BLaER1 treated with 17β-estradiol and CSF1 and Interleukin-3, amounts not matched to agents 10 nM and 100 nM (cell line): ENCODE results near the gene PDE4C.
A peak's percentile ranks its signal among the peaks of the same experiment; 100 is the strongest.

Experiments used
- H3K27ac ChIP-seq, 11 experiments: shearing (Covaris generic); formaldehyde crosslinking; 2 replicates each; pipeline ENCODE4 v1.8.1; 2022
- H3K27me3 ChIP-seq, 11 experiments: shearing (Covaris generic); formaldehyde crosslinking; 2 replicates each; pipeline ENCODE4 v1.8.1; 2022
- H3K36me3 ChIP-seq, 11 experiments: shearing (Covaris generic); formaldehyde crosslinking; 2 replicates each; pipeline ENCODE4 v1.8.1; 2022
- H3K4me1 ChIP-seq, 10 experiments: shearing (Covaris generic); formaldehyde crosslinking; 2 replicates each; pipeline ENCODE4 v1.8.1; 2022
- H3K4me2 ChIP-seq, 11 experiments: shearing (Covaris generic); formaldehyde crosslinking; 2 replicates each; pipeline ENCODE4 v1.8.1; 2022
- H3K4me3 ChIP-seq, 10 experiments: shearing (Covaris generic); formaldehyde crosslinking; 2 replicates each; pipeline ENCODE4 v1.8.1; 2022
- H3K9ac ChIP-seq, 11 experiments: shearing (Covaris generic); formaldehyde crosslinking; 2 replicates each; pipeline ENCODE4 v1.8.1; 2022
- H3K9me3 ChIP-seq, 11 experiments: shearing (Covaris generic); formaldehyde crosslinking; replicated peaks in 1 of 11; 2 replicates each; pipeline ENCODE4 v1.8.1; 2022
- H4K20me1 ChIP-seq, 11 experiments: shearing (Covaris generic); formaldehyde crosslinking; 2 replicates each; pipeline ENCODE4 v1.8.1; 2022
- Cebpa-rat ChIP-seq, 11 experiments: shearing (Covaris generic); IDR thresholded peaks; 2 replicates each; pipeline ENCODE4 v1.8.1; 2022

Gene PDE4C

DNA sequence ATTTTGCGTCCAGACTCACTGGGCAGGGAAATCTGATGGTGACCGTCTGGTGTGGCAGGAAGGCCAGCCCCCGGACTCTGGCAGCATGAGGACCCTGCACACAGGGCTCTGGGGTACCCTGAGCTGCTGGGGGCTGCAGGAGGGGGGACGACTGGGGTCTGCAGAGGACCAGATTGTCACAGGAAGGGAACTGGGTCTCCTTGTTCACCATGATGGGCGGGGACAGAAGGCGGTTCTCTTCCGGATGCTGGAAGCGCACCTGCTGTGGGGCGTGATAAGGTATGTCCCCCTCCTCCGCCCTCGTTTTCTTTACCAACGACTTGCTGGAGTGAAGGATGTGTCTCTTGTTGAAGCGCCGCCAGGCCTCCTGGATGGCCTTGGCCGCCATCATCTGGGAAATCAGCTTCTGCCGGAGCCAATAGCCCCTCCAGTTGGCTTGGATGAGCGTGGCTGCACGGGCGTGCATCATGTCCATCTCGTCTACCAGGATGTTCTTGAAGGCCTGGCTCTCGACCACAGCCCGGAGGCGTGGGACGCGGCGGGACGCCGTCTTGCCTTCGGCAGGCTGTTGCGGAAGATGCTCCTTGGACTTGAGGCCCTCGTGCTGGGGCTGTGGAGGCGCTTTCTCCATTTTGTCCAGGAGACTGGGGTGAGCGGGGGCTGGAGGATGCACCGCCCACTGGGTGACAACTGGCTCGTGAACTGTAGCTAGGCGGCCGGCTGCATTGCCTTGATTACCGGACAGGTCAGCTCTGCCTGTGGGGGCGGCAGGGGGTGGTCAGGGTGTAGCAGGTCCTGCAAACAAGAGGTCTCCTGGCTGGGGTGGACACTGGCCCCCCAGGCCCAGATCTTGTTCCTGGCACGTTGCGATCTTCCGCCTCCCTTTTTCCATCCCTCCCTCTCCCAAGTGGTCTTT, 40.8 kb upstream of the PDE4C start:
- H3K27ac ChIP-seq: no peak overlapping the region
- H4K20me1 ChIP-seq: peaks cover under 1 to 47% (median 14%) of the 10 kb centered on the region in 11 experiments; a peak in 11 of 22 replicates
- H3K4me3 ChIP-seq: no peak overlapping the region
- peaks cover 10 to 40% (median 28%) of the 10 kb centered on the region in 10 experiments for H3K4me1 ChIP-seq
- H3K4me2 ChIP-seq: peak overlapping the region in 1 of 11 experiments; percentile 87; a peak in 1 of 22 replicates
- H3K9me3 ChIP-seq: no peaks in the 10 kb centered on the region
- H3K27me3 ChIP-seq: no peaks in the 10 kb centered on the region
- no peak overlapping the region for H3K9ac ChIP-seq
- H3K36me3 ChIP-seq: peaks cover 8 to 55% (median 25%) of the 10 kb centered on the region in 11 experiments; a peak in 21 of 22 replicates
- TF ChIP-seq Cebpa-rat (IDR thresholded peaks at IDR 0.05): no peak

DNA sequence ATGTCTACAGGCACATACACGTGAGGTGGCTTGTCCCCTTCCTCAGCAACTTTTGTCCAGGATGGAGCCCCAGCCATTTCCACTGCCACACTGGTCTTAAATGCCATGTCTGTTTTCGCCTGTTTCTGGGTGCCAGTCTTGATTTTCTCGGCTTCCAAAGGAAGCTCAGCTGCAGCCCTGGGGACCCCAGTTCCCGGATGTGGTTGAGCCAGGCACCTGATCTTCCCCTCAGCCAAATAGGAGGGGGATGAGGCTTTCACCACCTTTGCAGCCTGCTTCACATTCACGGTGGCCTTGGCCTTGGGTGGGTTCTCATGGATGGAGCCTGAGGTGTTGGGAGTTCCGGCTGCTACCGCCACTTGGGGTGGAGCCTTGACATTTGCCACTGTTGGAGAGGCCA, 39.3 kb upstream of the PDE4C start:
- H4K20me1 ChIP-seq: peaks cover 0 to 32% (median 2%) of the 10 kb centered on the region in 11 experiments; a peak in 6 of 22 replicates
- H3K4me1 ChIP-seq: peaks cover 12 to 44% (median 31%) of the 10 kb centered on the region in 10 experiments
- H3K27ac ChIP-seq: peak overlapping the region in 4 of 11 experiments; percentile 19 to 55 (median 50); a peak in 7 of 22 replicates
- peak overlapping the region in 10 of 11 experiments; percentile 51 to 91 (median 80); a peak in 20 of 22 replicates for H3K4me2 ChIP-seq
- no peaks in the 10 kb centered on the region for H3K9me3 ChIP-seq
- H3K36me3 ChIP-seq: peaks cover 8 to 55% (median 25%) of the 10 kb centered on the region in 11 experiments; a peak in 21 of 22 replicates
- peak overlapping the region in 1 of 10 experiments; percentile 16; a peak in 1 of 20 replicates for H3K4me3 ChIP-seq
- H3K27me3 ChIP-seq: no peaks in the 10 kb centered on the region
- peak overlapping the region in 6 of 11 experiments; percentile 27 to 58 (median 46); a peak in 8 of 22 replicates for H3K9ac ChIP-seq
- TF ChIP-seq Cebpa-rat (IDR thresholded peaks at IDR 0.05): no peak

DNA sequence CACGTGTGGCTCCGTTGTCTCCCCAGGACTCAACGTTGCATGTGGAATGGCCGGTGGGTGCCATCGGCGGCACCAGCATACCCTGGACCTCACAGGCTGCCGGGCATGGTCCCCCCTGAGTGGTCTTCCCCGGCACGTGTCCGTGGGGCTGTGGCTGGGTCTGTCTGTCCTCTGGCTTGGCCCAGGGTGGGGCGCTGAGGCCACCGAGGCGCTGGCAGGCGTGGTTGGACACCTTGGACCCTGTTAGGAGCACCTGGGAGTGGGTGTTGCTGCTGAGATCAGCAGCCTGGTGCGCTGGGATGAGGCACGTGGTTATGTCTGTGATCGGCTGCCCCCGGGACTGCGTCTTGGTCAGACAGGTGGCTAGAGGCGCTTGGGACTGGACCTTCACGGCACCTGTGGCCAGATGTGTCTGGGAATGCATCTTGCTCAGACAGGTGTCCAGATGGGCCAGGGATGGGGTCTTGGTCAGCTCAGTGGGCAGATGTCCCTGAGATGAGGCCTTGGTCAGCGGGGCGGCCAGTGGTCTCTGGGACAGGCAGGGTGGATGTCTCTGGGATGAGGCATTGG, 38.8 kb upstream of the PDE4C start:
- Histone ChIP-seq H4K20me1 (peaks cover 0 to 28% (median 0%) of the 10 kb centered on the region in 11 experiments; a peak in 4 of 22 replicates), H3K27me3 (no peaks in the 10 kb centered on the region), H3K9ac (peak overlapping the region in 6 of 11 experiments; percentile 27 to 58 (median 46); a peak in 8 of 22 replicates), H3K4me3 (peak overlapping the region in 1 of 10 experiments; percentile 16; a peak in 1 of 20 replicates), H3K27ac (peak overlapping the region in 4 of 11 experiments; percentile 19 to 55 (median 50); a peak in 7 of 22 replicates), H3K9me3 (no peaks in the 10 kb centered on the region), H3K36me3 (peaks cover 8 to 55% (median 25%) of the 10 kb centered on the region in 11 experiments; a peak in 21 of 22 replicates), H3K4me2 (peak overlapping the region in 9 of 11 experiments; percentile 59 to 91 (median 81); a peak in 18 of 22 replicates), H3K4me1 (peaks cover 18 to 49% (median 33%) of the 10 kb centered on the region in 10 experiments)
- TF ChIP-seq Cebpa-rat (IDR thresholded peaks at IDR 0.05): no peak

DNA sequence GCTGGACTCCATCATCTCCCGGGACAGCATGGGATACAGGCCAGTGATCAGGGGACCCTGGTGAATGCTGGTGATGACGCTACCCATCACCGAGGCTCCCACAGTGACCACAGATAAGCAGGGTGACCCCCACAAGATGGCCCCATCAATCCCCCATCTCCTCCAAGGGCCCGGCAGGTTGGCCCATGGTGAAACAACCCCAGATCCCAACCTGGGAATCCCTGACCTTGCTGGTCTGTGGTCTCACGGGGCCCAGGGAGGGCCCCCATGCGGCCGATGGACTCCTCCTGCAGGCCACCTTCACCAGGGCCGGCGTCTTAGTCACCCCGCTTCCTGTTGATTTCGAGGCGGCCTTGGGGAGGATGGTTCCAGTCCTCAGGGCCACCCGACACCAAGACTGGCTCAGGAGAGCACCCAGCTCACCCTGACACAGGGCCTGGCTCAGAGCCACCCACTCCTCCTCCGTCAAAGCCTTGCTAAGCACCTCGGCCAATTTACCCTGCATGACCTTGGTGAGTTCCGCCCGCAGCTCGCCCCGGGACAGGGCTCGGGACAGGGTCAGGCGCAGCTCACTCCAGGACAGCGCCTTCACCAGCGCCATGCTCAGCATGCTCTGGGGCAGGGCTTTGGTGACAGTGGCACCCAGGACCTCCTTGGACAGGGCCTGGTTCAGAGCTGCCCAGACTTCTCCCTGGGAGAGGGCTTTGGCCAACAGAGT, 38.1 kb upstream of the PDE4C start:
- H3K9me3 ChIP-seq: no peaks in the 10 kb centered on the region
- TF ChIP-seq Cebpa-rat (IDR thresholded peaks at IDR 0.05): no peak
- H3K27ac ChIP-seq: peak overlapping the region in 3 of 11 experiments; percentile 19 to 55 (median 52); a peak in 4 of 22 replicates
- H3K4me1 ChIP-seq: peaks cover 17 to 54% (median 36%) of the 10 kb centered on the region in 10 experiments
- no peaks in the 10 kb centered on the region for H3K27me3 ChIP-seq
- peaks cover 0 to 20% (median 0%) of the 10 kb centered on the region in 11 experiments; a peak in 4 of 22 replicates for H4K20me1 ChIP-seq
- H3K4me3 ChIP-seq: no peak overlapping the region
- peak overlapping the region in 1 of 11 experiments; percentile 58; a peak in 1 of 22 replicates for H3K9ac ChIP-seq
- peak overlapping the region in 6 of 11 experiments; percentile 12 to 91 (median 84); a peak in 9 of 22 replicates for H3K4me2 ChIP-seq
- peaks cover 8 to 55% (median 25%) of the 10 kb centered on the region in 11 experiments; a peak in 21 of 22 replicates for H3K36me3 ChIP-seq

DNA sequence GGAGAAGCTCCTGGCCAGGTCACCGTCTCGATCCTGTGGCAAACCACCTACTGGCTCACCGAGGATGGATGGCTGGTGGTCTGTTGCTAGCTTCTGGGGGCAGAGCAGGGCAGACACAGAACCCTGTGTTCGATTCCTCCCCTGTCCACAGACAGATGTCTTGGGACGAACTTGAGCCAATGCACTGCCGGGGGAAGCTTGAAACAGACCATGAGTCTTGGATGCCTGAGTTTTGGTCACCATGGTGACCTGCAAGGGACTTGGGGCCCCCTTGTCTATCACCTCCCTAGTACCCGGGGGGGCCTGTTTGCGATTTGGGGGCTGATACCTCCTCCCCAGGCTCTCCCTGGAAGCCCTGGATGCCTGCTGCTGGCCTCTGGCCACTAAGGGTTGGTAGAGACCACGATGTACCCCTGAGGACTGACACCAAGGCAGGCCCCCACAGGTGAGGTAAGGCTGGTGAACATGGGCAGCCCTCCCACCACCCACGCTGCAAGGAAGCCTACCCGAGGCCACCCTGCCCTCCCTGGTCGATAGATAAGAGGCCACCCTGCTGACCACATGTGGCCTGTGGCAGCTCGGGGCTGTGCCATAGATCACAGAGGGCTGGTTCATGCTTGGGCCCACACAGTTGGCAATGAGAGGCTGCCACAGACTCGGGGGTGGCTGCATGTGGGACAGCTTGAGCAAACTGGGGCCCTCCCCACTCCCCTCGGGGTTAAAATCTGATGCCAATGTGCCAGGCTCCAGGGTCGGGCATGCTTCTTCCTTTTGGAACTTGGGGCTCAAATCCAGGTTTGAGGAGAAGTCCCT, 37.3 kb upstream of the PDE4C start:
- no peaks in the 10 kb centered on the region for H3K27me3 ChIP-seq
- H3K27ac ChIP-seq: no peak overlapping the region; a peak in 2 of 22 replicates
- H3K9ac ChIP-seq: no peak overlapping the region

DNA sequence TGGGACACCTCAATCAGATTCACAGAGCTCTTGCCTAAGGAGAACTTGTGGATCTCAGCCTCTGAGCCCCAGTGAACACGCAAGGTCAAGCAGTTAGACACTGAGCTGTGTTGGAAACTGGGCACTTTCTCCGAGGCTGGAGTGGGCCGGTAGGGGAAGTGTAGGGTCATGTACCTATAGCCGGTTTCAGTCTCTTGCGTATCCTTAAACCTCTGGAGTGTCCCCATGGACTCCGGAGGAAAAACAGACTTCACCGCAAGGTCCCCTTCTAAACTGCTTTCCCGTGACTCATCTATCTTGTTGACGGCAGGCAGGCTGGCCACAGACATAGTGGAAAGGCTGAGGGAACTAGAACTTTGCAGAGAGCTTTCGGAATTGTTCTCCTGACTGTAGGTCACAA, 36.7 kb upstream of the PDE4C start:
- Histone ChIP-seq H3K4me1 (peaks cover 9 to 45% (median 31%) of the 10 kb centered on the region in 10 experiments), H3K4me3 (no peak overlapping the region), H3K27me3 (no peaks in the 10 kb centered on the region), H3K27ac (no peak overlapping the region), H3K4me2 (no peak overlapping the region), H3K36me3 (peaks cover 8 to 45% (median 24%) of the 10 kb centered on the region in 11 experiments; a peak in 21 of 22 replicates), H4K20me1 (peaks cover 0 to 12% (median 0%) of the 10 kb centered on the region in 11 experiments; a peak in 2 of 22 replicates), H3K9ac (no peak overlapping the region), H3K9me3 (no peaks in the 10 kb centered on the region)
- TF ChIP-seq Cebpa-rat (IDR thresholded peaks at IDR 0.05): no peak

More for the DNA sequence above, 37.3 kb upstream of the PDE4C start:
- Histone ChIP-seq H4K20me1 (peaks cover 0 to 13% (median 0%) of the 10 kb centered on the region in 11 experiments; a peak in 3 of 22 replicates), H3K4me3 (no peak overlapping the region), H3K36me3 (peaks cover 8 to 51% (median 25%) of the 10 kb centered on the region in 11 experiments; a peak in 21 of 22 replicates), H3K4me2 (no peak overlapping the region), H3K9me3 (no peaks in the 10 kb centered on the region), H3K4me1 (peaks cover 9 to 47% (median 32%) of the 10 kb centered on the region in 10 experiments)
- no peak for TF ChIP-seq Cebpa-rat (IDR thresholded peaks at IDR 0.05)

DNA sequence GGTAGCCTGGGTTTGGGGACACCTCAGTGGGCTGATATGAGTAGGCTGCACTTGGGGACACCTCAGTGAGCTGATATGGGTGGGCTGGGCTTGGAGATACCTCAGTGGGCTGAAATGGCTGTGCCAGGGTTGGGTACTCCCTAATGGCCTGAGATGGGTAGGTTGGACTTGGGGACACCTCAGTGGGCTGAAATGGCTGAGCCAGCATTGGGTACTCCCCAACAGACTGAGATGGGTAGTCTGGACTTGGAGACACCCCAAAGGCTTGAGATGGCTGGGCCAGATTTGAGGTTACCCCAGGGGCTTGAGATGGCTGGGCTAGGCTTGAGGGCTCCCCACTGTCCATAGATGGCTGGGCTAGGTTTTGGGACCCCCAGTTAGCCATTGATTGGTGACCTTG, 35.9 kb upstream of the PDE4C start:
- no peak overlapping the region for H3K27ac ChIP-seq
- H3K4me1 ChIP-seq: peaks cover 9 to 45% (median 31%) of the 10 kb centered on the region in 10 experiments

More for the DNA sequence above, 35.9 kb upstream of the PDE4C start:
- Histone ChIP-seq H3K4me2 (no peak overlapping the region), H4K20me1 (peaks cover 0 to 12% (median 0%) of the 10 kb centered on the region in 11 experiments; a peak in 3 of 22 replicates), H3K9me3 (no peaks in the 10 kb centered on the region), H3K36me3 (peaks cover 3 to 38% (median 18%) of the 10 kb centered on the region in 11 experiments; a peak in 21 of 22 replicates), H3K27me3 (no peaks in the 10 kb centered on the region), H3K4me3 (no peak overlapping the region), H3K9ac (no peak overlapping the region)
- no peak for TF ChIP-seq Cebpa-rat (IDR thresholded peaks at IDR 0.05)
